ENCODE data around the gene CFB.
A peak's percentile ranks its signal among the peaks of the same experiment; 100 is the strongest.

DNA sequence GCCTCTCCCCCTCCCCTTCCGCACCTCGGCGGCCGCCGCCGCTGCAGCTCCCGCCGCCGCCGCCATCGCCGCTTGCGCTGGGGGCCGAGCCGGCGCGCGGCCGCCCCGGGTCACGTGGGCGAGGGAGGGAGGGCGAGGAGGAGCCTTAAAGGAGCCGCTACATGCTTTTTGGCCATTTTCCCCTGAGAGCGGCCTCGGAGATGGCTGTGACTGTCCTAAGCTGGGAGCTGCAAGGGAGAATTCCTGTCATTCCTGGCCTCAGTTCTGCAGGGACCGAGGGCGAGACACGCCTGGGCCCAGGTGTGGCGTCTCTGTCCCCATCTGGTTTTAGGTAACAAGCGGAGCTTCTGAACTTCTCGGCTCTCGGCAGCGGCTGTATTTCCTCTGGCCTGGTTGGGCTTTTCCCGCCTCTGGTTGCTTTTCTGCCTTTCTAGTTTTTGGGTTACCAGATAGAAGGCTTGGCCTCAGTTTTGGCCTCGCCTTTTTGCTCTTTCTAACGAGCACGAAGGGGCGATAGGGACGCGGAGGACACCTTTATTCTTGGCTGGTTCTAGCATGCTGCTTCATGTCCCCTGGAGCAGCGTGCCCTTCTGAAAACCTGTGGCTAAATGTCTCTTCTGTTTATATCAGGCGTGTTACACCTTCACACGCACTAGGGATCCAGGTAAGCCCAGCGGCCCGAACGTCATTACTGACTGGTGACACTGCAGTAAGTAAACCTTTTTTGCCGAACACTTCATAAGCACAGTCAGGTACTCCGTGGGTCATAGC is 48.1 kb upstream of the CFB start, which contains the start of gene EHMT2:
- peak in 1 of 2 donors; percentile 14 for TF ChIP-seq RAD21 (IDR thresholded peaks at IDR 0.05)
- TF ChIP-seq, protein P1, sequence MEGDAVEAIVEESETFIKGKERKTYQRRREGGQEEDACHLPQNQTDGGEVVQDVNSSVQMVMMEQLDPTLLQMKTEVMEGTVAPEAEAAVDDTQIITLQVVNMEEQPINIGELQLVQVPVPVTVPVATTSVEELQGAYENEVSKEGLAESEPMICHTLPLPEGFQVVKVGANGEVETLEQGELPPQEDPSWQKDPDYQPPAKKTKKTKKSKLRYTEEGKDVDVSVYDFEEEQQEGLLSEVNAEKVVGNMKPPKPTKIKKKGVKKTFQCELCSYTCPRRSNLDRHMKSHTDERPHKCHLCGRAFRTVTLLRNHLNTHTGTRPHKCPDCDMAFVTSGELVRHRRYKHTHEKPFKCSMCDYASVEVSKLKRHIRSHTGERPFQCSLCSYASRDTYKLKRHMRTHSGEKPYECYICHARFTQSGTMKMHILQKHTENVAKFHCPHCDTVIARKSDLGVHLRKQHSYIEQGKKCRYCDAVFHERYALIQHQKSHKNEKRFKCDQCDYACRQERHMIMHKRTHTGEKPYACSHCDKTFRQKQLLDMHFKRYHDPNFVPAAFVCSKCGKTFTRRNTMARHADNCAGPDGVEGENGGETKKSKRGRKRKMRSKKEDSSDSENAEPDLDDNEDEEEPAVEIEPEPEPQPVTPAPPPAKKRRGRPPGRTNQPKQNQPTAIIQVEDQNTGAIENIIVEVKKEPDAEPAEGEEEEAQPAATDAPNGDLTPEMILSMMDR (IDR thresholded peaks at IDR 0.05; ENCODE audit: low read depth, low read length, missing input control), result peak; percentile 28
